Mesenchymal stem cell (in vitro differentiated cells and primary cell): ENCODE data around the gene PRR12.

ENCODE experiments used
- DNase-seq: peaks from one replicate; pipeline ENCODE4 v3.0.0-alpha.2; 2013
- H2AFZ ChIP-seq: one replicate; pipeline ENCODE4 v1.6.1; 2013; ENCODE audit warnings: low read depth, mild to moderate bottlenecking, control low read depth, inconsistent platforms, low read length, moderate library complexity
- H2AK5ac ChIP-seq: 2 replicates; pipeline ENCODE4 v1.6.1; 2013; ENCODE audit warnings: low read length, moderate library complexity, mild to moderate bottlenecking, inconsistent platforms; ENCODE audit not compliant: severe bottlenecking
- H2BK120ac ChIP-seq: one replicate; pipeline ENCODE4 v1.6.1; 2013; ENCODE audit warnings: low read depth, mild to moderate bottlenecking, inconsistent platforms, low read length, moderate library complexity
- H2BK12ac ChIP-seq, 2 experiments: one replicate each; pipeline ENCODE4 v1.6.1; 2013; ENCODE audit warnings: inconsistent platforms in 2 of 2, low read length in 2 of 2, mild to moderate bottlenecking in 2 of 2, moderate library complexity in 2 of 2, control low read depth in 1 of 2
- H2BK15ac ChIP-seq: one replicate; pipeline ENCODE4 v1.6.1; 2013; ENCODE audit warnings: mild to moderate bottlenecking, low read depth, inconsistent platforms; ENCODE audit not compliant: poor library complexity, severe bottlenecking
- H2BK5ac ChIP-seq: 2 replicates; pipeline ENCODE4 v1.6.1; 2013; ENCODE audit warnings: low read depth, mild to moderate bottlenecking, low read length, control low read depth, inconsistent platforms; ENCODE audit not compliant: poor library complexity, severe bottlenecking
- H3K14ac ChIP-seq, 2 experiments: one replicate each; pipeline ENCODE4 v1.6.1; 2013; ENCODE audit warnings: inconsistent platforms in 2 of 2, low read length in 2 of 2, control low read depth in 1 of 2, mild to moderate bottlenecking in 1 of 2, moderate library complexity in 1 of 2
- H3K18ac ChIP-seq, 2 experiments: one replicate each; pipeline ENCODE4 v1.6.1; 2013; ENCODE audit warnings: inconsistent platforms in 2 of 2, low read length in 2 of 2, control low read depth in 1 of 2, low read depth in 1 of 2, mild to moderate bottlenecking in 1 of 2
- H3K23ac ChIP-seq, 2 experiments: one replicate each; pipeline ENCODE4 v1.6.1; 2013; ENCODE audit warnings: inconsistent platforms in 2 of 2, low read length in 2 of 2, mild to moderate bottlenecking in 2 of 2, moderate library complexity in 2 of 2, control low read depth in 1 of 2
- H3K27ac ChIP-seq: 2 replicates; pipeline ENCODE4 v1.5.1; 2013; ENCODE audit warnings: mild to moderate bottlenecking, moderate library complexity, low read length, control low read depth, inconsistent platforms; ENCODE audit not compliant: poor library complexity, severe bottlenecking
- H3K27me3 ChIP-seq, 2 experiments: 2 replicates each; pipeline versions ENCODE4 v1.6.1 to v1.7.0; 2013; ENCODE audit warnings: low read length in 2 of 2, mild to moderate bottlenecking in 2 of 2, moderate library complexity in 2 of 2, control low read depth in 1 of 2, inconsistent platforms in 1 of 2; ENCODE audit not compliant: control insufficient read depth in 1 of 2, insufficient read depth in 1 of 2
- H3K36me3 ChIP-seq, 2 experiments: 2 replicates each; pipeline versions ENCODE4 v1.6.1 to v1.7.0; 2013; ENCODE audit warnings: low read length in 2 of 2, control low read depth in 1 of 2, inconsistent platforms in 1 of 2, low read depth in 1 of 2, mild to moderate bottlenecking in 1 of 2; ENCODE audit not compliant: insufficient read depth in 2 of 2, control insufficient read depth in 1 of 2
- H3K4ac ChIP-seq, 2 experiments: one replicate each; pipeline ENCODE4 v1.6.1; 2013; ENCODE audit warnings: inconsistent platforms in 2 of 2, low read length in 2 of 2, mild to moderate bottlenecking in 2 of 2, moderate library complexity in 2 of 2, control low read depth in 1 of 2, low read depth in 1 of 2
- H3K4me1 ChIP-seq: 2 replicates; pipeline ENCODE4 v1.6.1; 2013; ENCODE audit warnings: low read depth, low read length, control low read depth; ENCODE audit not compliant: control insufficient read depth, insufficient read depth
- H3K4me2 ChIP-seq: 2 replicates; pipeline ENCODE4 v1.6.1; 2013; ENCODE audit warnings: low read length, mild to moderate bottlenecking, inconsistent platforms; ENCODE audit not compliant: poor library complexity, severe bottlenecking
- H3K4me3 ChIP-seq, 2 experiments: 2 replicates each; pipeline versions ENCODE4 v1.5.1 to v1.7.0; 2013; ENCODE audit warnings: low read length in 2 of 2, mild to moderate bottlenecking in 2 of 2, control low read depth in 1 of 2, low read depth in 1 of 2; ENCODE audit not compliant: insufficient read depth in 1 of 2
- H3K79me1 ChIP-seq: replicated peaks from 2 replicates; pipeline ENCODE4 v1.6.1; 2013; ENCODE audit warnings: mild to moderate bottlenecking, control low read depth, low read length, inconsistent platforms; ENCODE audit not compliant: poor library complexity, severe bottlenecking
- H3K9ac ChIP-seq: 2 replicates; pipeline ENCODE4 v1.7.0; 2013; ENCODE audit warnings: mild to moderate bottlenecking, low read length, moderate library complexity
- H3K9me3 ChIP-seq: 2 replicates; pipeline ENCODE4 v1.7.0; 2013; ENCODE audit warnings: mild to moderate bottlenecking, low read length; ENCODE audit not compliant: control insufficient read depth
- H4K8ac ChIP-seq: one replicate; pipeline ENCODE4 v1.6.1; 2013; ENCODE audit warnings: inconsistent platforms, mild to moderate bottlenecking, low read length, moderate library complexity
- H4K91ac ChIP-seq: one replicate; pipeline ENCODE4 v1.6.1; 2013; ENCODE audit warnings: mild to moderate bottlenecking, low read length, inconsistent platforms
- WGBS: methylation state at CpG from one replicate; pipeline ENCODE4 v1.1.7; 2013; ENCODE audit warnings: mixed read lengths; 5-methylcytosine and 5-hydroxymethylcytosine counted together

The PRR12 gene

GRCh38 chr19:49656456-49657109 is 65.6 kb downstream of the PRR12 start:
- DNase-seq = no peak

GRCh38 chr19:49657493-49658138 is 66.6 kb downstream of the PRR12 start:
- H3K18ac ChIP-seq = no peak overlapping the region
- no peak overlapping the region for H3K4ac ChIP-seq
- no peak overlapping the region for H3K4me3 ChIP-seq
- H4K8ac ChIP-seq = no peak overlapping the region
- no peak overlapping the region for H4K91ac ChIP-seq
- H3K27ac ChIP-seq = no peak overlapping the region
- no peaks in the 10 kb centered on the region for H3K27me3 ChIP-seq
- H3K9me3 ChIP-seq = no peaks in the 10 kb centered on the region
- peaks cover 93 to 99% of the 10 kb centered on the region in 2 experiments for H3K36me3 ChIP-seq
- H3K4me1 ChIP-seq = peaks cover 8% of the 10 kb centered on the region
- no peak overlapping the region for H3K9ac ChIP-seq
- no peak overlapping the region for H3K23ac ChIP-seq
- WGBS = 97% methylated on average over 22 of the region's 22 CpGs
- H2BK15ac ChIP-seq = no peak overlapping the region
- H3K79me1 ChIP-seq = peaks cover 65% of the 10 kb centered on the region
- H2AK5ac ChIP-seq = no peak overlapping the region
- H2BK12ac ChIP-seq = no peak overlapping the region
- H2AFZ ChIP-seq = no peak overlapping the region
- H3K14ac ChIP-seq = no peak overlapping the region
- no peak for DNase-seq
- no peak overlapping the region for H3K4me2 ChIP-seq
- no peak overlapping the region for H2BK120ac ChIP-seq
- H2BK5ac ChIP-seq = no peak overlapping the region

More at GRCh38 chr19:49656456-49657109, 65.6 kb downstream of the PRR12 start:
- no peak overlapping the region for H3K9ac ChIP-seq
- H2BK5ac ChIP-seq = no peak overlapping the region
- no peak overlapping the region for H3K27ac ChIP-seq
- peaks cover 87 to 99% of the 10 kb centered on the region in 2 experiments for H3K36me3 ChIP-seq
- no peak overlapping the region for H3K4ac ChIP-seq
- no peak overlapping the region for H2AFZ ChIP-seq
- no peak overlapping the region for H4K8ac ChIP-seq
- no peak overlapping the region for H3K18ac ChIP-seq
- no peak overlapping the region for H3K23ac ChIP-seq
- peak overlapping the region; percentile 21 for H2BK15ac ChIP-seq
- H3K4me1 ChIP-seq = peaks cover 8% of the 10 kb centered on the region
- 93% methylated on average over 17 of the region's 17 CpGs for WGBS
- H3K14ac ChIP-seq = no peak overlapping the region
- H2BK120ac ChIP-seq = no peak overlapping the region
- H3K4me2 ChIP-seq = no peak overlapping the region
- no peak overlapping the region for H4K91ac ChIP-seq
- H3K27me3 ChIP-seq = no peaks in the 10 kb centered on the region
- no peak overlapping the region for H2BK12ac ChIP-seq
- H3K9me3 ChIP-seq = no peaks in the 10 kb centered on the region
- peaks cover 61% of the 10 kb centered on the region for H3K79me1 ChIP-seq
- H2AK5ac ChIP-seq = no peak overlapping the region
- H3K4me3 ChIP-seq = no peak overlapping the region

GRCh38 chr19:49658139-49658517 is 67.1 kb downstream of the PRR12 start:
- no peak overlapping the region for H2AFZ ChIP-seq
- H4K91ac ChIP-seq = no peak overlapping the region
- no peak for DNase-seq
- peaks cover 65% of the 10 kb centered on the region for H3K79me1 ChIP-seq
- H3K18ac ChIP-seq = no peak overlapping the region
- H3K36me3 ChIP-seq = peaks cover 93 to 99% of the 10 kb centered on the region in 2 experiments
- no peak overlapping the region for H3K4me3 ChIP-seq
- H3K4me2 ChIP-seq = no peak overlapping the region
- no peak overlapping the region for H2BK15ac ChIP-seq
- H3K27me3 ChIP-seq = no peaks in the 10 kb centered on the region
- no peak overlapping the region for H3K27ac ChIP-seq
- no peak overlapping the region for H3K23ac ChIP-seq
- H2BK5ac ChIP-seq = no peak overlapping the region
- H3K4ac ChIP-seq = no peak overlapping the region
- H2BK120ac ChIP-seq = no peak overlapping the region
- no peak overlapping the region for H3K9ac ChIP-seq
- H3K9me3 ChIP-seq = no peaks in the 10 kb centered on the region
- peaks cover 8% of the 10 kb centered on the region for H3K4me1 ChIP-seq
- H2BK12ac ChIP-seq = no peak overlapping the region
- H2AK5ac ChIP-seq = no peak overlapping the region
- H3K14ac ChIP-seq = no peak overlapping the region
- H4K8ac ChIP-seq = no peak overlapping the region
- 96% methylated on average over 13 of the region's 15 CpGs for WGBS

GRCh38 chr19:49658566-49659442 is 67.8 kb downstream of the PRR12 start:
- peak overlapping the region; percentile 35 for H4K8ac ChIP-seq
- H3K4ac ChIP-seq = peak overlapping the region in 1 of 2 experiments; percentile 9
- H3K4me1 ChIP-seq = peaks cover 10% of the 10 kb centered on the region
- H3K9ac ChIP-seq = no peak overlapping the region
- H2AK5ac ChIP-seq = no peak overlapping the region
- peaks cover 61% of the 10 kb centered on the region for H3K79me1 ChIP-seq
- H4K91ac ChIP-seq = no peak overlapping the region
- H2AFZ ChIP-seq = no peak overlapping the region
- H3K27ac ChIP-seq = no peak overlapping the region
- no peak overlapping the region for H3K14ac ChIP-seq
- H2BK12ac ChIP-seq = no peak overlapping the region
- H3K36me3 ChIP-seq = peaks cover 89 to 96% of the 10 kb centered on the region in 2 experiments
- no peak for DNase-seq
- no peaks in the 10 kb centered on the region for H3K27me3 ChIP-seq
- H2BK120ac ChIP-seq = no peak overlapping the region
- no peak overlapping the region for H3K18ac ChIP-seq
- no peak overlapping the region for H2BK15ac ChIP-seq
- H3K4me2 ChIP-seq = no peak overlapping the region
- 92% methylated on average over 12 of the region's 12 CpGs for WGBS
- no peaks in the 10 kb centered on the region for H3K9me3 ChIP-seq
- H3K23ac ChIP-seq = no peak overlapping the region
- H3K4me3 ChIP-seq = no peak overlapping the region
- no peak overlapping the region for H2BK5ac ChIP-seq
